DMS53 treated with DMSO at 0.1 percent for 48 hours (cell line): ENCODE measurements around the gene ERMP1.
"Not testable (repeated sequence)": the region's sequence is repeated elsewhere in the genome, so short reads cannot be mapped to it uniquely, and the experiment has no call there.

ENCODE experiments used
- DNase-seq: peaks from one replicate; lab custom pipeline; 2025; ENCODE audit not compliant: unreplicated experiment; lab: John Stamatoyannopoulos, UW

Gene ERMP1

GRCh38 chr9:5818424-5819142 is 14.3 kb downstream of the ERMP1 start:
- DNase-seq: no peak

GRCh38 chr9:5817862-5818261 is 15.1 kb downstream of the ERMP1 start:
- DNase-seq: no peak

GRCh38 chr9:5815461-5815860 is 17.5 kb downstream of the ERMP1 start:
- DNase-seq: no peak

- DNase-seq: no peak
Measured at GRCh38 chr9:5813824-5814223, 19.1 kb downstream of the ERMP1 start.

- no peak for DNase-seq
Measured at GRCh38 chr9:5811751-5812150, 21.2 kb downstream of the ERMP1 start.

- DNase-seq: no peak
Measured at GRCh38 chr9:5805478-5805877, 27.4 kb downstream of the ERMP1 start.

GRCh38 chr9:5801739-5802113 is 31.2 kb downstream of the ERMP1 start:
- no peak for DNase-seq

- no peak for DNase-seq
Measured at GRCh38 chr9:5800969-5801738, 31.8 kb downstream of the ERMP1 start.

GRCh38 chr9:5800378-5800777 is 32.5 kb downstream of the ERMP1 start:
- not testable (repeated sequence) for DNase-seq

GRCh38 chr9:5799314-5799713 is 33.6 kb downstream of the ERMP1 start:
- peak; percentile 24 for DNase-seq

- DNase-seq: no peak
Measured at GRCh38 chr9:5798581-5798980, 34.3 kb downstream of the ERMP1 start.

GRCh38 chr9:5796298-5796697 is 36.6 kb downstream of the ERMP1 start:
- DNase-seq: no peak

- DNase-seq: no peak
Measured at GRCh38 chr9:5793812-5794211, 39.1 kb downstream of the ERMP1 start.

- no peak for DNase-seq
Measured at GRCh38 chr9:5791870-5792269, 41.0 kb downstream of the ERMP1 start.

GRCh38 chr9:5790923-5791322 is 42.0 kb downstream of the ERMP1 start:
- DNase-seq: no peak

GRCh38 chr9:5789489-5789888 is 43.4 kb downstream of the ERMP1 start:
- no peak for DNase-seq

- DNase-seq: no peak
Measured at GRCh38 chr9:5787759-5788302, 45.1 kb downstream of the ERMP1 start.

GRCh38 chr9:5787220-5787619 is 45.7 kb downstream of the ERMP1 start:
- DNase-seq: no peak

- no peak for DNase-seq
Measured at GRCh38 chr9:5786370-5787127, 46.4 kb downstream of the ERMP1 start.

GRCh38 chr9:5784526-5785315 is 48.2 kb downstream of the ERMP1 start:
- DNase-seq: no peak

- no peak for DNase-seq
Measured at GRCh38 chr9:5783982-5784381, 48.9 kb downstream of the ERMP1 start.
